GM06990 (cell line): ENCODE measurements around the gene FAM13B.

Experiments used
- DNase-seq: peaks from one replicate; pipeline ENCODE4 v3.0.0-alpha.2; 2011; ENCODE audit not compliant: insufficient read length; ENCODE audit errors: extremely low read depth
- H3K27me3 ChIP-seq: replicated peaks from 2 replicates; pipeline ENCODE4 v1.6.0; 2011; ENCODE audit warnings: low read length; ENCODE audit not compliant: control insufficient read depth, insufficient read depth
- H3K36me3 ChIP-seq: 2 replicates; pipeline ENCODE4 v1.5.1; 2011; ENCODE audit warnings: low read length; ENCODE audit not compliant: control insufficient read depth, insufficient read depth
- H3K4me3 ChIP-seq: replicated peaks from 2 replicates; pipeline ENCODE4 v1.5.1; 2011; ENCODE audit warnings: low read depth, mild to moderate bottlenecking, control low read depth, low read length
- TF ChIP-seq, protein P1 (sequence below): IDR thresholded peaks from 2 replicates; pipeline ENCODE4 v1.5.1; 2011; ENCODE audit warnings: low read length, control low read depth, mild to moderate bottlenecking, inconsistent platforms; ENCODE audit not compliant: insufficient read depth, poor library complexity, severe bottlenecking

The FAM13B gene

DNA sequence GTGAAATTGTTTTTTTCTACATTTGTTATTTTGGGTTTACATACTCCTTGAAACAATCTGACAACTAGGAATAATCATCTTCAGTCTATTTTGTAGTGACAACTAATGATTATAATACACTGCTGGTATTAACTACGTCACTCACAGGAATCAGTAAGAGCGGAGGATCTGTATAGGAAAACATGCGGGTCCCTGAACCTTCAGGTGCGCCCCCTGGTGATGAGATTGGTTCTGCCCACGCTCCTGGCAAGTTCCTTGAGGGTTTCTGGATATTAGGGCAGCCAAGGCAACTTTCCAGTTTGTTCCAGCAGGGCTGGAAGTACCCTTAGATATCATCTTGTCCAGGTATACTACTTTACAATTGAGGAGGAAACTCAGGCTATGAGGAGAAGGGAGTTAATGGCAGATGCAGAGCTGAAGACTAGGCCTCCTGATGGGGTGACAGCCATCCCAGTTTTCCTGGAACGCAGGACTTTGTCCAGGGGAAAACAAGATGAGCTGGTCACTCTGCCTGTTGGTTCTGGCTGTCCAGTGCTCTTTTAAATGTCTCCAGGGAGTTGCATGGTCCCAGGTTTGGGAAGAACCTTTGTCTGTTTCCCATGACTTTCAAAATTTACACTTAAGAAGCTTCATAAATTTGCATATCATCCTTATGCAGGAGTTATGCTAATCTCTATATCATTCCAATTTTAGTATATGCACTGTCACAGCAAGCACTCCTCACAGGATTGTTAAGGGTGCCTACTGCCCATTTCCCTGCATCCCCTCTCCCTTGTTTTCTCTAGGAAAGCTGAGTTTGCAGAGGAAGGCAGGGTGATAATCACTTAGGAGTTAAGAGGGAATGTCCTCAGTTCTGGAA, 36.1 kb upstream of the FAM13B start:
- H3K36me3 ChIP-seq: no peaks in the 10 kb centered on the region
- peak; percentile 23 for DNase-seq
- H3K27me3 ChIP-seq: no peaks in the 10 kb centered on the region
- TF ChIP-seq, protein P1, sequence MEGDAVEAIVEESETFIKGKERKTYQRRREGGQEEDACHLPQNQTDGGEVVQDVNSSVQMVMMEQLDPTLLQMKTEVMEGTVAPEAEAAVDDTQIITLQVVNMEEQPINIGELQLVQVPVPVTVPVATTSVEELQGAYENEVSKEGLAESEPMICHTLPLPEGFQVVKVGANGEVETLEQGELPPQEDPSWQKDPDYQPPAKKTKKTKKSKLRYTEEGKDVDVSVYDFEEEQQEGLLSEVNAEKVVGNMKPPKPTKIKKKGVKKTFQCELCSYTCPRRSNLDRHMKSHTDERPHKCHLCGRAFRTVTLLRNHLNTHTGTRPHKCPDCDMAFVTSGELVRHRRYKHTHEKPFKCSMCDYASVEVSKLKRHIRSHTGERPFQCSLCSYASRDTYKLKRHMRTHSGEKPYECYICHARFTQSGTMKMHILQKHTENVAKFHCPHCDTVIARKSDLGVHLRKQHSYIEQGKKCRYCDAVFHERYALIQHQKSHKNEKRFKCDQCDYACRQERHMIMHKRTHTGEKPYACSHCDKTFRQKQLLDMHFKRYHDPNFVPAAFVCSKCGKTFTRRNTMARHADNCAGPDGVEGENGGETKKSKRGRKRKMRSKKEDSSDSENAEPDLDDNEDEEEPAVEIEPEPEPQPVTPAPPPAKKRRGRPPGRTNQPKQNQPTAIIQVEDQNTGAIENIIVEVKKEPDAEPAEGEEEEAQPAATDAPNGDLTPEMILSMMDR: peak; percentile 84
- H3K4me3 ChIP-seq: no peak overlapping the region

DNA sequence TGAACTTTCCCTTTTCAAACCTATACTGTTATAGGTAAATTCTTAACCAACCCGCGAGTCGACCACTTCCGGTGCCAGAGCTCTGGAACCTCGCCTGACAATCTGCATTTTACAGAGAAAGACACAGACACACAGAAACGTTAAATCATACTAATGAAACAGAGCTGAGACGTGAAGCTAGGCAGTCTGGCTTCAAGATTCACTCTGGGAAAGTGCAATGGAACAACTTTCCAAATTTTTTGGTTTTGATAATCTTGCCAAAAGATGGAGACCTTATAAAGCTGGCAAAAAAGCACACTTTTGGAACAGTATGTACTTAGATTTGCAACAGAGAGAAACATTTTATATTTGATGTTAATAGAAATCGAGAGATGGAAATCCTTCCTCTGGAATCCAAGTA, 35.1 kb upstream of the FAM13B start:
- no peaks in the 10 kb centered on the region for H3K27me3 ChIP-seq
- H3K36me3 ChIP-seq: no peaks in the 10 kb centered on the region
- TF ChIP-seq, protein P1: no peak
- H3K4me3 ChIP-seq: no peak overlapping the region
- no peak for DNase-seq

DNA sequence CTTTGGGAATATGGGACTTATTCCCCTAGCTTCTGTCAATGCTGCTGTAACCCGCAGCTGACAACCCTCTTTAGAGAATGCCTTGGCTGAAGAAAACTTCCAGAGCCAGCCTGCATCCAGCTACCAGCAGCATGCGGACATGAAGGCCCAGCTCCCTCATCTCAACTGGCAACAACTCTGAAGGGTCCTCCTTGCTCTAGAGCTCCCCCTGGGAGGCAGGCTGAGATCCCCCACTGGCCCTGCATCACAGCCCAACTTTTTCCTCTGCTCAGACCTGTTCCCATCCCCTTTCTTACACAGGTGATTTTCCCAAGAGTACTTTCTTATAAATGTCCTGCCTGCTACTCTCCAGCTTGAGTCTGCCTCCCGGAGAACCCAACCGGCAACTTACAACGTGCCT, 32.2 kb upstream of the FAM13B start:
- H3K27me3 ChIP-seq: no peaks in the 10 kb centered on the region
- TF ChIP-seq, protein P1: peak; percentile 77
- no peaks in the 10 kb centered on the region for H3K36me3 ChIP-seq
- no peak overlapping the region for H3K4me3 ChIP-seq
- no peak for DNase-seq

DNA sequence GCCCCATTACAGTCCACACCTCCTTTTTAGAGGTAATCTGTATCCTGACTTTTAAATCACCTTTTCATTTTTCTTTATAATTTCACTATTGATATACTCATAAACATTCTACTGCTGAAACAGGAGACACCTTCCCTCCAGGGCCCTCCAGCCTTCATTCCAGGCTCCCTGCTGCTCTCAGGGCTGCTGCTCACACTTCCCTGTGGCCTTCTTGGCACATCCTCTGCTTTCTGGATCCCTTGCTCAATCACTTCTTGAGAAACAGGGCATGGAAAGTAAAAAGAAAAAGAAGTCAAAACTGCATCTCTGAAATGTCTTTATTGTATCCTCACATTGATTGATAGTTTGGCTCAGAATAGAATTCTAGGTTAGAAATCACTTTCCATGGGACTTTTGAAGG, 31.6 kb upstream of the FAM13B start:
- no peaks in the 10 kb centered on the region for H3K27me3 ChIP-seq
- no peak for DNase-seq
- H3K4me3 ChIP-seq: no peak overlapping the region
- no peaks in the 10 kb centered on the region for H3K36me3 ChIP-seq
- TF ChIP-seq, protein P1: no peak

DNA sequence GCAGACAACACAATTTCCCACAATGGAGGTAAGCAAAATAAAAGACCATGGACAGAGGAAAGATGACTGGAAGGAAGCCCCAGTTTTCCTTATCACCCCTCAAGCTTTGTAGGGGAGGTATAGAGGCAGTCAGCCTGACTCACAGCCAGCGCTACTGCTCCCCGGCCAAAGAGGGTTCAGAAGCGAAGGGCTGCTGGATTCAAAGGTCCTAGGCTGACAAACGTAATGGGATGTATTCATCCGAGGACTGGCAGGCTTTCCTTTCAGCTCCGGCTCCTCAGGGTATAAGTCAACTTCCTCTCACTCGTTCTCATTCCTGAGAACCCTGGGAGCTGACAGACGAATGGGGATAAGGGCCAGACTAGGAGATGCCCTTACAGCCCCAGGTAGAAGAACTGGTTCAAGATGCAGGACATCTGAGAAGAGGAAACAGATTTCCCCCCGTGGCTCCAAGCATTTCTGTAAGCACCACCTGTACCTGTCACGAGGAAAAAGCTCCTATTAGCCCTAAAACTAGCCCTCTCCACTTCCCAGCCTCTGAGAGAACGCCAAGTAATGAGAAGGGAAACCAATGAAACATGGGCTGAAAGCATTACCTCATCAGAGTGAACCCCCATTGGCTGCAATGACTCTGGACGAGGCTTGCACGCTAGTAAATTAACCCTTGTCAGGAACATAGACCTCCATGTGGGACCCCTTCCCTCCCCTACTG, 22.1 kb upstream of the FAM13B start:
- Histone ChIP-seq H3K27me3 (no peaks in the 10 kb centered on the region), H3K36me3 (no peaks in the 10 kb centered on the region), H3K4me3 (no peak overlapping the region)
- TF ChIP-seq, protein P1: no peak
- no peak for DNase-seq
